HG03108 (cell line): ENCODE results near the gene PEPD.
A peak's percentile ranks its signal among the peaks of the same experiment; 100 is the strongest.

Source experiments
- ATAC-seq: cut with Tn5 transposase; IDR thresholded peaks from one replicate; pipeline ENCODE4 v1.9.1; 2021; ENCODE audit warnings: moderate library complexity; ENCODE audit not compliant: unreplicated experiment

PEPD gene

DNA sequence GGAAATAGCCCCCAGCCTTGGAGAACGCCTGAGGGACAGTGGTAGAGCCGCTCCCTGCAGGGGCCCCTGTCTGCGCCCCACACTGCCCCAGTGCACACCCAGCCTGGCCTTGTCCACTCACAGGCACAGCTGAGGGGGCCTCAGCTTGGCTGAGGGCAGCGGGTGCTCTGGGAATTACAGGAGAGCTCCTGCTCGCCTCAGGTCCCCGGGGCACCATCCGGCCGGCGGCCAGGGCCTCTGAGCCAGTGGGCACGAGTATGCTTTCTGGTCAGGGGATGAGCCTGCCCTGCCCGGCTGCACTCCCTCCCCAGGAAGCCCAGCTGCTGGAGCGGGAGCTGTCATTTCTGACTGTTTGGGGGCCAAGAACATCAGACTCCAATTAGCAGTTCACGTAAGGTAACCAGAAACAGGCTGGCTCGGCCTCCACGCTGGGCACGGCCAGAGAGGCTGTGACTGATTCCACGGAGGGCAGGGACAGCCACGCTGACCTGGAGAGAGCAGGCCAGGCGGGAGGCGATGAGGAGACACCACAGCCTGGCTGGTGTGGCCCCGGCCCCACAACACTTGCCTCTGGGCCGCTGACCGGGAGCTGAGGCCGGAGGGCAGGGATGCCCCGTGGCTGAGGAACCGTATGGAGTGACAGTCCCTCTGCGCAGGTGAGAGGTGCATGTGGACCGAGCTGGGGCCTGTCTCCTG lies 132.7 kb downstream of the PEPD start:
- ATAC-seq, result no peak

DNA sequence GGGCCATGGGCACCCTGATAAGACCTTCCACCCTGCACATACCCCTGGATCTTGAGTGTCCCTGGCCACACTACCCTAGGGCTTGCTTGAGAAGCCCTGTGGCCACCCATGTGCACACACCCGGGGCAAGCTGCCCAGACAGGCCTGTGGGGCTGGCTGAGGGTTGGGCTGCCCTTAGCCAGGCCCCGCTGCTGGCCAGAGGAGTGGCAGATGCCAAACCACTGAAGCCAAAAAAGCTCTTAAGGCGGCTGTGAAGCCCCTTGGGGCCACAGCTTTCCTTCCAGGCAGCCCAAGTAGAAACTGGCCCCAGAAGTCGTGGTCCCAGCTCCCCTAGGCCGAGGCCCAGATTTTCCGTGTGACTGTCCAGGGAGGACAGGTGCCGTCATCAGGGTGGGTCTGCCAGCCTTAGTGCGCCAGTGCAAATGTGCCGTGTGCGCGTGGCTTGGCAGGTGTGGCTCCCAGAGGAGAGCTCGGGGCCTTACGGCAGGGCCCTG lies 133.3 kb downstream of the PEPD start:
- no peak for ATAC-seq

DNA sequence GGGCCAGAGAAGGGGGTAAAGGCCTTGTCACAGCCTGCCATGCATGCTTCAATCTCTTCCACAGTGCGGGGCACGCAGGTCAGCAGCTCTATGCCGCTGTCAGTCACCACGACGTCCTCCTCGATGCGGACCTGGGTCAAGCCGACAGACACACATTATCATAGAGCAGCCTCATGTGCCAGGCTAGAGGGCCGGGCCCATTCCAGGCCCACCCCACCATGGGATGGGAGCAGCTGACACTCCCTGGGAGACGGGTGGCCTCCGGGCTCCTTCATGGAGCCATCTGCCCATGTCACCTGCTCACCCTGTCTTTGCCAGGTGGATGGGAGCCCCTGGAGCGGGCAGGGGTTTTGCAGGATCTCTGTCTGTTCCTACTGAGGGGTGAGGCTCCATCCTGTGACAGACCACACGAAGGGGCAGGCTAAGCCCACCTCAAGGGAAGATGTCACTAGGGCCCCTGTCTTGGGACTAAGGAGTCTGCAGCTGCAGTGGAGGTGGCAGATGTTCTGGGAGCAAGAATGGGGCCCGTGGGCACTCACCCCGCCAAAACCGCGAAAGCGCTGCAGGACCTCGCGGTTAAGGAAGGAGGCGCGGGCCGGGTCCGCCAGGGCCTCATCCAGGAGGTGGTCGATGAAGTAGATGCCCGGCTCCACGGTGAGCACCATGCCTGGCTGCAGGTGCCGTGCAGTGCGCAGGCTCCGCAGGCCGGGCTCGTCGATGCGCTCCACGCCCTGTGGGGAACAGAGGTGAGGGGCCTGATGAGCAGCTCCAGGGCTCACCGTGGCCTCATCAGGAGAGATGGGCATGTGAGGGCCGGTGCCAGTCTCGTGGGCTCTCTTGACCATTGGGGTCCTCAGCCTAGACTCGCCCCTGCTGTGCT lies 134.0 kb downstream of the PEPD start:
- ATAC-seq, result no peak

DNA sequence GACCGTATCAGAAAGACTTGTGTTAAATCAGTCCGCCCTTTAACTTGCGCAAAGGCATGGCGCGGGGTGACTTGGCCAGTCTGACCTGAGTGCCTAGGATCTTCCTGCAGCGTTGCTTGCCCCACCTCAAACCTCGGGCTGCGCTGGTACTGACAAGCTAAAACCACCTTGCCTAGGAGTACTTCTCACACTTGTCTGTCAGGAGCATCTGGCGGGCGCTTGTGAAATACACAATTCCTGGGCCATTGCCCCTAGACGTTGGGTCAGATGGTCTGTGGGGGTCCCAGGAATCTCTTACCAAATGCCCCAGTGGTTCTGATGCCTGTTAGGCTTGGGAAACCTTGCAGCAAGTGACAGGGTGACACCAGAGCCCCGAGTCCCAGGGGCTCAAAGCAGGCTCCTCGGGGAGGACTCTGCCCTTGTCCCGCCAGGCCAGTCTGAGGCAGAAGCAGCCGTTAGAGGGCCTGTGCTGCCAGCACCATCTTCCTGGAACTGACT lies 135.2 kb downstream of the PEPD start:
- ATAC-seq, result no peak

DNA sequence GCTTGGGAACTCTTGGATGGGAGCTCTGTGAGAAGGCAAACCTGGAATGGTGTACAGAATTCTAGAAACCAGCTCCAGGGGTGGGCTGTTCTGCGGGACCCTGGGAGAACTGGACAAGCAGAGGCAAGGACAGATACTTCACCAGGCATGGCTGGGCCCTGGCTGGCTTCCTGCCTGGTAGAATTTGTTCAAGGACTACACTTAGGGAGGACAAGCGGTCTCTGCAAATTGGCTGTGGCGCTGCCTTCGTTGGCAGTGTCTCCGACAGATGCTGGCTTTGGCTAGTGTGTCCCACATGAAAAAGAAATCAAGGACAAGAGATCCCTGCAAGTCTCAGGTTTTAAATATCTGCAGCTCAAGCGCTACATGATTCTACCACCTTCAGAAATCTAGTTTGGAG lies 135.6 kb downstream of the PEPD start:
- ATAC-seq, result no peak

DNA sequence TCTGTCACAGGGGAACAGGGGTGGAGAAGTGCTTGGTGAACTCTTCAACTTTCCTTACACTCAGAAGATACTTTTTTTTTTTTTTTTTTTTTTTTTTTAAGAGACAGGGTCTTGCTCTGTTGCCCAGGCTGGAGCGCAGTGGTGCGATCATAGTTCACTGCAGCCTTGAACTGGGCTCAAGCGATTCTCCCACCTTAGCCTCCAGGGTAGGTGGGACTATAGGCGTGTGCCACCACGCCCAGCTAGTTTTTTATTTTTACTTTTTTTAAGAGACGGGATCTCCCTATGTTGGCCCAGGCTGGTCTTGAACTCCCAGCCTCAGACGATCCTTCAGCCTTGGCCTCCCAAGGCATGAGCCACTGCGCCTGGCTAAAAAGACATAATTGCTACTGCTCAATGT lies 136.6 kb downstream of the PEPD start:
- ATAC-seq, result no peak

DNA sequence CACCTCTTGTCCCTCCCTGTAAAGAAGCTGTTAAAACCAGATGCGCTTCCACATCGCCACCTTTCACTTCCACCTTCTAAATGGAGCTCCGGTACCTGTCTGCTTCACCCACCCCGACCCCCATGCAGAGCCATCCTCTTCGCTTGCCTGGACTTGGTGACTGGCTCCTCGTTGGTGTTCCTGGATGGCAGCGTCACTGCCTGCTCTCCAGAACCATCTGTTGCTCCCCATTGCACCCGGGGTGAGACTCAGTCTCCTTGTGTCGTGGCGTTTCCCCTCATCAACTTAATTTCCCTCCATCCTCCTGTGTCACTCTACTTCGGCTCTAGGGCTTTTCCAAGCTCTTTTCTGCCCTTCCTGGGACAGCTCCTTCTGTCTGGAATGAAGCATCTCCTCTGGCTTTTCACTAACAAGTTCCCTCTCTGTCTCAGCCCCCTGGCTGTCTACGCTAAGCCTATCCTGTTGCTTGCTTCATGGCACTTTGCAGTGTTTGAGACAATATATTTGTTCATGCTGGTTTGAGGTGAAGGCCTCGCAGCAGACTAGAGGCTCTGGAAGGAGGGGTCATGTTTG lies 137.8 kb downstream of the PEPD start:
- ATAC-seq, result no peak

DNA sequence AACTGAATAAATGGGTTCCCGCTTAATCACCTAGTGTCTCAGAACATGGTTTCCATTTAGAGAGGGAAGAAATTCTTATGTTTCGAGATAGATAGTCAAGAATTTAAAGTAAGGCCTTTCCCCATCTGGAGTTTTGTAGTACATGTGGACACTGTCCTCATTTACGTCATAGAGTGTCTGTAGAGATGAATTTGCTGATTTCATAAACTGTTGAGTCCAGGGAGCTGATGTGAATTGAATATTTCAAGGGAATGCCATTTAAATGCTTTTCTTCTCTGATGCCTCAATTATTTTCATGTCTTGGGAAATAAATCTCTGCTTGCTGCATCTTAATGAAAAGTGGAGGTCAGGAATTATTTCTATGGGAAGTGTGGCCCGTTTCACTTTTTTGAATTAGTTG lies 138.6 kb downstream of the PEPD start:
- no peak for ATAC-seq

DNA sequence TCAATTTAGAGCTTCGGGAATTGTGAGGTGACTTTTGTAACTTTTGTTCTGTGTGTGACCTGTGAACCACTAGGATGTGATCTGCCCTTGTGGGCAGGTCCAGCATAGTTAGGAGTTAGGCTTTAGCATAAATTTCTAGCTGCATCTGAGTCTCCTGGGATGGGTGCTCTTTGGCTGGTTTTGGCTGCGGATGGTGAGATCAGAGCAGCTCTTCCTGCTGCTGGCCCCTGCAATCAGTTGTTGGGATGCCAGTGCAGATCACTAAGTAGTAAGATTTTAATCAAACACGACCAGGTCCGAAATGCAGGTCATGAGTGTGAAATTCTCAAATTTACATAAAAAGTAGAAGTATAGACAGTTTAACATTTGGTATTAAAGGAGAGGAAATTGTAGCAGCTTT lies 139.6 kb downstream of the PEPD start:
- no peak for ATAC-seq

DNA sequence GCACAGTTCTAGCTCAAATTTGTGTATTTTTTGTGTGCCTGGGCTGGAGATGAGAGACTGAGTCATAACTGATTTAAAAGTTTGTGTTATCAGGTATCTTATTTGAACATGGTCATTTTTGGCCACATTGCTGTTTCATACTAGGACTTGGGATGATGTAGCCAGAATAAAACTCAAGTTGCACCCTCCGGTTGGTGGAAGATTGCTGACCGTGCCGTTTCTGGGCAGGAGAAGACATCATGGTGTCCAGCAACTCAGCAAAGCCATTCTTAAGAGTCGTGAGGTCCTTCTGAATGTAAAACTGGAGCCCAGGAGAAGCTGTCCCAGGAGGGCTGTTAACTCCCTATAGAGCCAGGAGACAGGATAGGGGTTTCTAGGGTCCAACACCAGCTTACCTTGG lies 140.5 kb downstream of the PEPD start:
- no peak for ATAC-seq

DNA sequence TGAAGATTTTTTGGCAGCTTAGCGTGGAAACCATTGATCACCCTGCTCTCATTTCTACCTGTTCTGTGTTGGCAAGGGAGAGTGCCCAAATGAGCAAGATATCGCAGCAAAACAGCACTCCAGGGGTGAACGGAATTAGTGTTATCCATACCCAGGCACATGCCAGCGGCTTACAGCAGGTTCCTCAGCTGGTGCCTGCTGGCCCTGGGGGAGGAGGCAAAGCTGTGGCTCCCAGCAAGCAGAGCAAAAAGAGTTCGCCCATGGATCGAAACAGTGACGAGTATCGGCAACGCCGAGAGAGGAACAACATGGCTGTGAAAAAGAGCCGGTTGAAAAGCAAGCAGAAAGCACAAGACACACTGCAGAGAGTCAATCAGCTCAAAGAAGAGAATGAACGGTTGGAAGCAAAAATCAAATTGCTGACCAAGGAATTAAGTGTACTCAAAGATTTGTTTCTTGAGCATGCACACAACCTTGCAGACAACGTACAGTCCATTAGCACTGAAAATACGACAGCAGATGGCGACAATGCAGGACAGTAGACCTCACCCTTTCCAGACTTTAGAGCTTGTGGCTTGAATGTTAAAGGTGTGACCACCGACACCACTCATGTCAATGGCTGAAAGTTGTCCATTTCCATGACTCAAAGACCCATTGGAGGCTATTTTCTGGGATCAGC lies 142.3 kb downstream of the PEPD start:
- ATAC-seq, result no peak

DNA sequence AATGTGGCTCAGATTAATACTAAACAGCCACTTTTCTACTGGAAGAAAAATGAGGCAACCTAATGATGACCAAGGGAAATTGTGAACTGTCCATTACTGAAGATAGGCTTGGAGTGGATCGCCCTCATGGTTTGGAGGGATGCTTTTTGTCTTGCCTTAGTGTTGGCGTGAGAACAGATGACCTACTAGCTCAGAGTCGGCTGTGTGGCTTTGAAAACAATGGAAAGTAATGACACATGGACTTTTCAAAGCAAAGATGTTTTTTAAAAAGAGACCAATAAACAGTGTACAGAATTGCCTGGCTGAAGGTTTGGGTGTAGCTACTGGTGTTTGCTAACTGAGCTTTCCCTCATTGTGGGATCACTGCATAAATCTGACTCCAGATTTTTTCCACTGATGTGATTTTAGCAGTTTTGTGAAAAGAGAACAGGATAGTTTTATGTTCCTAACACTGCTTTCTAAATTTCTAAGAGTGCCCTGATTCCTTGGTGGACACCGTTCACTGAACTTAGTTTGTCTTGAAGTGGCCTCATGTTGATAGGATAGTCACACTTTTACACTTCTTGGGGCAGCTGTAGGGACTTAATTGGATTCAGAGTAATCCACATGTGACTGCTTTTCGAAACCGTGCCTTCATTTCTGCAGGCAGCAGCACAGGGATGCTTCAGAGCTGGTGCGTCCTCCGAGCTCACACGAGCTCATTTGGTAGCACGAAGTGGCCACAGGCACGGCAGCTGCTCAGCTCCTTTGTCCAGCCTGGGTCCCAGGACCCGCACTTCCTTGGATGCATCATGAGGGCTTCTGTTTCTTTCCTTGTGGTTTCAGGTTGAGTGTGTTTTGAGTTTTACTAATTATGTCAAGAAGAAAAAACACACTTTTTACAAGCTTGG lies 143.8 kb downstream of the PEPD start:
- no peak for ATAC-seq

DNA sequence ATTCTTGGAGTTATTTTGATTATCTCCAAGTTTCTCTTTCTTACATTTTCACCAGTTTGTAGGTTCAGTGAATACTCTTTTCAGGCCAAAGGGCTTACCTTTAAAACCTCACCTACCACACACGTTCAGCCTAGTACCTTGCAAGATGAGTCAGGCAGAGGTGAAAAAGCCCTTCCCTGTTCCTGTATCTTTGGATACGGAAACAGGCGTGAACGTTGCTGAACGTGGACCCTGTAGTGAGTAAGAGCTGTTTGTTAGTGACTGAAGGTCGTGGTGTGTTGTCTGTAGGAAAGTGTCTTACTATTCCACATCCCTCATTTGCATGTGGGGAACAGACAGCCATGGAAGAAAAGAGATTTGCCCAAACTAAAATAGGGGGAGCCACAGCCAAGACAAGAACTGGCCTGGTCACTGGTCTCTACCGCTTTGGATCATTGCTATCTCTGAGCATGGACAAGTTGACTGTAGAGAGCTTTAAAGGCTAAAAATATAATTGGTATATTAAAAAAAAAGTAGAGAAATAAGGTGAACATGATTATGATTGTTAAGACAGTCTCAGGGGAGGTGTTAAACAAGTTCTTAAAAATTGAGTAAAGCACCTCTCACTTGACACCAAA lies 144.5 kb downstream of the PEPD start:
- ATAC-seq, result no peak

DNA sequence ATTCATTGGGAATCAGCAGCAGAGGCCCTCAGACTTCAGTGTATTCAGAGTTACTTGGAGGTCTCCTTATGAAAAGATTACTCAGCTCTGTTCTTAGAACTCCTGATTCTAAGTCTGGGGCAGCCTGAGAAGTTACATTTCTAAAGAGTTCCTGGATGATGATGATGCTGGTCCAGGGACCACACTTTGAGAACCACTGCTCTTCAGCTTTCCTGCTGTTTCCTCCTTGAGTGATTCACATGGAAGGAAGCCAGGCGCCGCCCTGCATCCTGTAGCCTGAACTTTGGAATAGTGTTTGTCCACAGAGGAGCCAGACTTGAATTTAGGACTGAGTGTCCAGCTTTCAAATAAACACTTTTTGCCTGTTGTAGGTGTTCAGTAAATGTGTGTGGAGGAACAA lies 145.2 kb downstream of the PEPD start:
- ATAC-seq, result no peak

DNA sequence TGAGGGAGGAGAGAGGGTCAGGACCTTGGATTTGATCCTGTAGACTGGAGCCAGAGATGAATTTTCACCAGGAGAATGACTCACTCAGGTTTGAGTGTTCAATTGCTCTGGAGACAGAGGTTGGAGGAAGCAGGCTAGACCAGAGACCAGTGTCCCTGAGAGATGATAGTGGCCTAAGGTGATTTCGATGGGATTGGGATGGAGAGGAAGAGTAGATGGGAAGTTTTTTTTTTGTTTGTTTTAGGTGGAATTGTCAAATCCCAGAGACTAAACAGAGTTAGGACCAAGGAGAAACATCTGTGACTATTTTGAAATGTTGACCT lies 145.8 kb downstream of the PEPD start:
- ATAC-seq, result no peak

DNA sequence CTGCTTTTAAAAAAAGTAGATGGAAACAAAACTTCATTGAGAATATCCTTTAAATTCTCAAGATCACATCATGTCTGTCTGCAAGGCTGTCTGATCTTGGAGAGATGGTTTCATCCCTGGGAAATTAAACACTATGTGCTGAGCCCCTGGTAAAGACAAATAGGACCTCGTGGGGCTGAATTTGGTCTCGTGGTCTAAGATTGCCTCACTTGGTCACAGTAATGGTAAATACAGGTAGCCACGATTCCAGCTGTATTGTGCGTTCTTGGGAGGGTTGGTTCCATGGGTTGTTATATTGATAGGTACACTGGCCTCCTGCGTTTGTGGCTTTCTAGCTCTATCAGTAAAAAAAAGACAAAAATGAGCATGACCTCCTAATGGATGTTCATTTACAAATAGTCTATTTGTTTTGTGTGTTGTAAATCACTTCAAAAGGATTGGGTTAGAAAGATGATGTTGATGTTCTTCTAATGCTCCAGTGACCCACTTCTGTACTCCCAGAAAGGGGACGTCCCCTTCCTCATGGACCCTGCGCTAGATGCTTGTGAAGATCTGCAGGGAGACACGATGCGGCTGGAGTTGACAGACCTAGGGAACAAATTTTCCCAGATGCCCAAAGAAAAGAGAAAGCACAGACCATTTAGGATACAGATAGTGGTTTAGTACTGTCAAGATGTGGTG lies 146.3 kb downstream of the PEPD start:
- no peak for ATAC-seq

DNA sequence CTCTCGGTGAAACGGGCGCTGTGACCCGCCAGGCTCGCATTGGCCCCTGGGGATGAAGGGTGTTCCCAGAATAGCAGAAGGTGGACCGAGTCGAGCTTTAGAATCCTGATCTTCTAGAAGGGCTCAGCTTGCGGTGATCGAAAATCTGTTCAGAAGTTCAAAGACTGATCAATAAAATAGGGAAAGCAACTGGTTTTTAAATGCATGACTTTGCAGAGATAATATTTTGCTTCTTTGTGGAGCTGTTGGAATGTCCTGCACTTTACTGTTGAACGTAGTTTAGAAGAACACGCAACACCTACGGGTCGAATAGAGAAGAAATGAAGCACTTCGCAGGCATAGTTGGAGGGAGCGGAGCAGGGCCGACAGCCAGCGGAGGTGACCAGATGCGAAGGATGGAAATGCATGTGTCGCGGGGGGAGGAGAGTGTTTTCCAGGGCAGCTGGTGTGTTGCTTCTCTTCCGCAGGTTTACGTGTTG lies 147.3 kb downstream of the PEPD start:
- ATAC-seq, result no peak

DNA sequence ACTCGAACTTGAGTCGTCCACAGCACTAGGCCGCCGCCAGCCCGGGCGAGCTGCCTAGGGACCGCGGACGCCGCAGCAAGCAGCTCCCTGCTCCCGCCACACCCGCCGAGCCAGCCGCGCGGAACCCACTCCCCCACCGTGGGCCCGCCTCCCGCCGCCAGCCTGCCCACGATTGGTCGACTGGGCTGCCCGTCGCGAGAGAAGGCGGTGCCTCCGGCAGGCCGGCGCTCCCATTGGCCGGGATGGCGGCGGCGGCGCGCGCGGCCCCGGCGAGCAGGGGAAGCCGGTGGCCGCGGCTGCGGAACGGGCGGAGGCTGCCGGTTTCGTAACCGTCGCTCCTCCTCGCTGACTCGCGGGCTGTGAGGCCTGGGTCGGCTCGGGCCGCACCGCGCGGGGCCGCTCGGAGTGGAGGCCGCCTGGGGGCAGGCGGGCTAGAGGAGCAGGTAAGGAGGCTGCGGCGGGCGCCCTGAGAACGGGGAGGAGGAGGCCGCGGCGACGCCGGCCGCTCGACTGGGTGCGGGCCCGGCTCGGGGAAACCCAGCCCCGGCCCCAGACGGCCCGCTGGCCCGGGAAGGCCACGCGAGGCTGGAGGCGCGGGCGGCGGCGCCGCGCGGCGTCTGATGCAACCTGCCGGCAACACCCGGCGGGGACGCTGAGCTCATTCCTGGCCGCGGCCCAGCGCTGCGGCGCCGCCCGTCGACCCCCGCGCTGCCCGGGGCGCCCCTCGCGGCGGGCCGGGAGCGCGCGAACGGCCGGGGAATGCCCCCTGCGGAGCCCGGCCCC lies 147.9 kb downstream of the PEPD start, which contains the start of gene CEBPG:
Gene CEBPG (plus strand): TSS at position 257 of the 783 bp plus-strand sequence. CDS start 5,531 bp downstream, outside the sequence.
- peak; percentile 87 for ATAC-seq
